ENCODE data around the gene WDR46.

WDR46 gene

DNA sequence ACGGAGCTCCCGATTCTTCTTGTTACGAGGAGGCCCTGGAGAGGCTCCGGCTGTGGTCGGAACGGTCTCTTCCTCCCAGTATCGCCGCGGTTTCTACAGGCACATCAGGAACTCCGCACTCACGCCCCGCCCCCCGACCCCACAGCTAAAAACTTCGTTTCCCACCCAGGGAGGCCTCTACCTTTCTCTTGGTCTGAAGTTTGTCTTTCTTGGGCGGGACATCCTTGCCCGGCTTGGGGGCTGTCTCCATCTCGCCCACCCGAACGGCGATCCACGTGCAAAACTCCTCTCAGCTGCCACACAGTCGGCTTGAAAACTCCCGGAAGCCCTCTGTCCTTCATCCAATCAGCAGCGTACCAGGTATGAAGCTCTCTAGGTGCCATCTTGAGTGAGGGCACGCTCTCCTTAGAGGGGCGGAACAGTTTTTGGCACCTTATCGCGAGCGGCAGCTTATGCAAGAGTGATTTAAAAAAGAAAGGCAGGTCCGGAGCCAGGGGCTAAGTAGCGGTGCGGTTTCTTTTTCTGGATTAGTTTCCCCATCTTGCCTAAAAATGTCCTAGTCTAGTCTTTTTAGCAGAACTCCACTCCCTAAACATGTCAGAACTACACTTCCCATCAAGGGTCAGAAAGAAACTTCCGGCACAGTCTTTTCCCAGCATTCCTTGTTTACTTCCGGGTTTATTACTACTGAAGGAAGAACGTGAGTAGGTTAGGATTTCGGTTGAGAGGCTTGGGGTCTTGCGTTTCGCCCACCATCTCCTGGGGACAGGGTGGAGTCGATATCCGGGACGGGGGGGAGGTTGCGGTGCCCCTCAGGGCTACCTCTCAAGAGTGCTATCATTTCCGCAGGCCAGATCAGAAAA, at the start of gene WDR46, which contains the start of gene PFDN6:
TSS of gene WDR46 (minus strand) at position 319 of the 863 bp plus-strand sequence. CDS start at position 250, 69 bp downstream.
TSS of gene PFDN6 (plus strand) at position 681 of the 863 bp plus-strand sequence. CDS start 256 bp downstream, outside the sequence.
- peak; percentile 71 to 98 for DNase-seq

GRCh38 chr6:33336495-33336894, 47.5 kb upstream of the WDR46 start:
- no peak for DNase-seq

DNA sequence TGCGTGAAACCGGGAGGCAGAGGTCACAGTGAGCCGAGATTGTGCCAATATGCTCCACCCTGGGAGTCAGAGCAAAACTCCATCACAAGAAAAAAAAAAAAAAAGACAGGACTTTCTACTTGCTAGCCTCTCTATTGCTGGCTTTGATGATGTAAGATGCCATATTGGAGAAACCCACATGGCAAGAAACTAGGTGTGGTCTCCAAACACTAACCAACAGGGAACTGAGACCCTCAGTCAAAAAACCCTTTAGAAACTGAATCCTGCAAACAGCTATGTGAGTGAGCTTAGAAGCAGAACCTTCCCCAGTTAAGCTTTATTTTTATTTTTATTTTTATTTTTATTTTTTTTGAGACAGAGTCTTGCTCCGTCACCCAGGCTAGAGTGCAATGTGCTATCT, 46.9 kb upstream of the WDR46 start:
- DNase-seq, result no peak

DNA sequence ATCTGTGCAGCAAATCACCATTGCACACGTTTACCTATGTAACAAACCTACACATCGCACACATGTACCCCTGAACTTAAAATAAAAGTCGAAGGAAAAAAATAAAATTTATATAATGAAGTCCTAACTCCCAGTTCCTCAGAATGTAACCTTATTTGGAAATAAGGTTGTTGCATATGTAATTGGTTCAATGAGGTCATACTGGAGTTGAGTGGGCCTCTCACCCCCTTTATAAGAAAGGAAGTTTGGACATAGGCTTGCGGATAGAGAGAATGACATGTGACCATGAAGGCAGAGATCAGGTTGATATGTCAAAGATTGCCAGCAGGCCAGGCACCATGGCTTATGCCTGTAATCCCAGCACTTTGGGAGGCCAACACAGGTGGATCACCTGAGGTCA, 44.6 kb upstream of the WDR46 start:
- no peak for DNase-seq

DNA sequence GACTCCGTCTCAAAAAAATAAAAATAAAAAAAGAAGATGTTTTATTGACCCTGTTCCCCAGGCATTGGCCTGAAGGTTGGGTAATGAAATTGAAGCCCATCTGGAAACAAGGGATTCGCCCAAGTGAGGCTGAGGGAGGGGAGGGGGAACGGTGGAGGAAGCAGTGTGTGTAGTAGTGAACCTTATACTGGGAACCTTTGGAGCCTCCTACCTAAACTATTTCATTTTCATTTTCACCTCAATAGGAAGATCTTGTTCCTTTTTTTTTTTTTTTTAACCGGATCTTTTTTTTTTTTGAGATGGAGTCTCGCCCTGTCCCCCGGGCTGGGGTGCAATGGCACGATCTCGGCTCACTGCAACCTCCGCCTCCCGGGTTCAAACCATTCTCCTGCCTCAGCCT, 41.7 kb upstream of the WDR46 start:
- DNase-seq, result peak in 1 of 2 donors; percentile 34

GRCh38 chr6:33329058-33329457, 40.0 kb upstream of the WDR46 start:
- DNase-seq, result no peak

- DNase-seq, result peak in 1 of 2 donors; percentile 44
Measured at GRCh38 chr6:33324125-33324524, 35.1 kb upstream of the WDR46 start.

DNA sequence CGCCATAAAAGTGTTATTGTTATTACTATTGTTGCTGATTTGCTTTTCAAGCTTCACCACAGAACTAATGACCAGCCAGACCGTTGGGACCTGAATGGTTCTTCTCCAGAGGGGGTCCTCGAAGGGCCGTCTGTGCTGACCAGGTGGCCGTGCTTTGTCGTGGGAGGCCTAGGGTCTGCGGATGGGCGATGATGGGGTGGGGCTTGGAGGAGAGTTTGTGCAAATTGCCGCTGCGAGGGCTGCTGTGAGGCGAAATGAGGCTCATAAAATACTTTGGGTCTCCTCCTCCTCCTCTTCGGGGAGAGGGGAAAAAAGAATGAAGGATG, 34.5 kb upstream of the WDR46 start:
- DNase-seq, result peak in 1 of 2 donors; percentile 38

DNA sequence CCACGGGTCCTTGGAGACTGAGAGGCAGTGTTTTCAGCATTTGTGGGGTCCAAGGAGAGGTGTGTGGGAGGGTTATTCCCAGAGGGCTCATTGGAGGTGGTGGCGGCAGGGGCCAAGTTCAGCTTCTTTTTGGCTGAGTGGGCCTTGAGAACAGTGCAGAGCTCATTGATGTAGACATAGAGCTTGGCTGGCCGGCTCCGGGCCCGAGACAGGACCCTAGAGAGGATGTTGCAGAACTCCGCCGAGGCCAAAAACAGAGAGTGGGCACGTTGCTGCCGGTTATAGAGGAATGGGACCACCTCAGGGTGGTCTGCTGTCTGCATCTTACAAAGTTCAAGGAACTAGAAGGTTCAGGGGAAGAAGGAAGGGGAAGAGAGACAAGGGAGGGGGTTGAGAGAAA, 32.2 kb upstream of the WDR46 start:
- DNase-seq, result no peak

GRCh38 chr6:33320315-33321181, 31.5 kb upstream of the WDR46 start:
- DNase-seq, result no peak

GRCh38 chr6:33319939-33320314, 30.9 kb upstream of the WDR46 start:
- DNase-seq, result no peak

GRCh38 chr6:33318426-33319073, 29.5 kb upstream of the WDR46 start:
- DNase-seq, result no peak

DNA sequence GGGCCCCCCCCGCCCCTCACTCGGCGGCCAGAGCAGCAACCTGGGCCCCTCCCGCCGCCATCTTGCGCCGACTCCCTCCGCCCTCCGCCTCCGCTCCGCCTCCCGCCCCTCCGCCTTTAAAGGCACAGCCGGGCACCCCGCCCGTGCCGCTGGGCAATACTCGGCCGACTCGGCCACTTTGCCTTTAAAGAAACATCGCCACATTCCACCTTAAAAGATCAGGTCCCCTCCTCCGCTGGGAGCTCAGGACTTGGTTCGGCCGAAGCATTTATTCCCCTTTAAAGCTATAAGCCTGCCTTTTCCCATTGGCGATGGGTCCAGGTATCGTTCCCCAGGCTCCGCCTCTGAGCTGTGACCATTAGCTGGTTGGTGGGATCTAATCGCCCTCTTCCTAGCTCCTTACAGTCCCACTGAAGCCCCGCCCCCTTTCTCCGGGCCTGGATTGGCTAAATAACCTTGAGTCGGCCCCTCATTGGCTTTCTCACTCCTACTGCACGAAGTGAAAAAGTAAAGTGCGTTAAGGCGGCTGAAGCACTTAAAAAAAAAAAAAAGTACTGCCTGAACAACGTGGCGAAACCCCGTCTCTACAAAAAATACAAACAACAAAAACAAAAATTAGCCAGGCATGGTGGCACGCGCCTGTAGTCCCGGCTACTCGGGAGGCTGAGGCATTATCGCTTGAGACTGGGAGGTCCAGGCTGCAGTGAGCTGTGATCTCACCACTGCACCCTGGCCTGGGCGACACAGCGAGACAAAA, 28.8 kb upstream of the WDR46 start, which contains the start of gene ZBTB22:
TSS of gene ZBTB22 (minus strand) at position 76 of the 757 bp plus-strand sequence. CDS start 828 bp downstream, outside the sequence.
- peak; percentile 90 to 99 for DNase-seq

GRCh38 chr6:33317419-33317668, 28.3 kb upstream of the WDR46 start:
- no peak for DNase-seq

DNA sequence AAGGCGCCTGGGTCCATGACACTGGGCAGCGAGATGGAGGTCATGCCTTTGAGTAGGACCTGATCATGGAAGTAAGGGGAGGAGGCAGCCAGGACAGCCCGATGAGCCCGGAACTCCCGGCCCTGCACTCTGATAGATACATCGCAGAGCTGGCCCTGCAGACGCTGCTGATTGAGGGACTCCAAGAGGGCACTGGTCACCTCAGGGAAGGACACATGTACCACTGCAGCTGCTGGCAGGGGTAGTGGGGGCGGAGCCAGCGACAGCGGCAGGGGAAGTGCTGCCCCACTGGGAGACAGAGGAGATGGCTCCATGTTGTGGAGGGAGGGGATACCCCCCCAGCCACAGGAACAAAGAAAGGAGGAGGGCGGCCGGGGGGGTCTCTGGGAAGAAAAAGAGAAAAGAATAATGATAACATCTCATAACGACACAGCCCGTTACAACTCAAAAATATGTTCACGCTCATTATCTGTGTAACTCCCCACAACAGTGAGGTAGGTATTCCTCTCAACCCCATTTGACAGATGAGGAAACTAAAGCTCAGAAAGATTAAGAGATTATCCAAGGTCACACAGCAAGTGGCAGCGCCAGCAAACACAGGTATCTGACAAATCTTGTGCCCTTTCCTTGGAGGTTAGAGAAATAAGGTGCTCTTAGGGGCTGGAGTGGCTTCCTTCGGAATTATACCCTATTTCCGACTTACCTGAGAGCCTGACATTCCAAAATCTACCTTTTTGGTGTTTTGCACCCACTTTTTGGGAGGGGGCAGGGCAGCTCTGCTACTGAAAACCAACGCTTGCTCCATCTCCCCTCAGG, 27.8 kb upstream of the WDR46 start:
- no peak for DNase-seq

- DNase-seq, result no peak
Measured at GRCh38 chr6:33315793-33316602, 27.0 kb upstream of the WDR46 start.

GRCh38 chr6:33314943-33315792, 26.1 kb upstream of the WDR46 start:
- peak in 1 of 2 donors; percentile 37 for DNase-seq

DNA sequence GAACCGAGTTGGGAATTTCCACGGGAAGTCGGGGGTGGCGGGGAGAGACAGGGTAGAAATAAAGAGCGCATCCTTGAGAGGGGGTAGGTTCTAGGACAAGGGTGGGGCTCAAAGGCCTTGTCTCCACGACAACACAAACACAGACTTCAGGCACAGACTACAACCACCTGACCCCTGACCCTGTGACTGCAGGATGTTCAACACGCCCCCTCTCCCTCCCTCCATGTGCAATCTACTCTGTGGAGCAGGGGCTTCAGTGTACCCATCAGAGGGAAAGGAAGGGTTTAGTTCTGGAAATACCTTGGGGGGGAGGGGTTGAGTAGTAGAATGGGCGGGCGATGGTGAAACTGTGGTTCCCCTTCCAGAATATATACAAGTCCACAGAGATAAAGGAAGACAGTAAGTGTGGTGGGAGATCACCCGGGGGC, 25.5 kb upstream of the WDR46 start:
- DNase-seq, result peak; percentile 46 to 69

GRCh38 chr6:33313709-33314514, 24.9 kb upstream of the WDR46 start, which contains the start of gene TAPBP:
TAPBP (minus strand) TSS chr6:33314078; CDS start chr6:33314041, 37 bp downstream.
- DNase-seq, result peak; percentile 86 to 88
